HG03196 (cell line): ENCODE measurements around the gene LCN1.

Experiments used
- ATAC-seq: cut with Tn5 transposase; IDR thresholded peaks from one replicate; pipeline ENCODE4 v1.9.1; 2021; ENCODE audit not compliant: unreplicated experiment

The LCN1 gene

DNA sequence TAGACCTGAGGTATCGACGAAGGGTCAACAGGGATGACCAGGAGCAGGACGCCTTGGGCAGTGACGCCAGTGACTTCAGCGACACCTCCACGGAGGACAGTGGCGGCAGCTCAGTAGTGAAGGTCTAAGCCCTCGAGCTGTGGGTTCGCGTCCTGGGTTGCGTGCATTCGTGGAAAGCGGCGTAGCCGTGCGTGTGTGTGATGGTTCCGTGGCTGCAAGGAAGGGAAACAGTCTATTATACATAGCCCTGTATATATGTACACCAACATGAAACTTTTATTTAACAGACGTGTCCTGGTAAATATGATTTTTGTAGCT is 33.3 kb upstream of the LCN1 start:
- ATAC-seq = no peak

DNA sequence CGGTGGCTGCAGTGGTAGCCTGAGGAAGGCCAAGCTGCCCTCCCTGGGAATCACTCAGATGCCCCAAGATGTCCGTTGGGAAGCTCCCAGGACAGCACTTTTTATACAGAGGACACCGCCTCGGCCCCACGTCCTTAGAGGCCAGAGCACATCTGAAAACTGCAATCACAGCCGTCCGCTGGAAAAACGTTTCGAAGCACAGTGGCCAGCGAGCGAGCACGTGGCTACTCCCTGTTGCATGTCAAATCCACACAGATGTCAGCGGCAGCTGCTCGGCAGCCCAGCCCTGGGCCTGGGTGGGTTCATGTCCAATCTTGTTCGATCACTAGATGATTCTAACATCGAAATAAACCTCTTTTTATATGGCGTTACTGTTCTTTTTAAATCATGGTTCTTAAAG is 32.7 kb upstream of the LCN1 start:
- no peak for ATAC-seq

DNA sequence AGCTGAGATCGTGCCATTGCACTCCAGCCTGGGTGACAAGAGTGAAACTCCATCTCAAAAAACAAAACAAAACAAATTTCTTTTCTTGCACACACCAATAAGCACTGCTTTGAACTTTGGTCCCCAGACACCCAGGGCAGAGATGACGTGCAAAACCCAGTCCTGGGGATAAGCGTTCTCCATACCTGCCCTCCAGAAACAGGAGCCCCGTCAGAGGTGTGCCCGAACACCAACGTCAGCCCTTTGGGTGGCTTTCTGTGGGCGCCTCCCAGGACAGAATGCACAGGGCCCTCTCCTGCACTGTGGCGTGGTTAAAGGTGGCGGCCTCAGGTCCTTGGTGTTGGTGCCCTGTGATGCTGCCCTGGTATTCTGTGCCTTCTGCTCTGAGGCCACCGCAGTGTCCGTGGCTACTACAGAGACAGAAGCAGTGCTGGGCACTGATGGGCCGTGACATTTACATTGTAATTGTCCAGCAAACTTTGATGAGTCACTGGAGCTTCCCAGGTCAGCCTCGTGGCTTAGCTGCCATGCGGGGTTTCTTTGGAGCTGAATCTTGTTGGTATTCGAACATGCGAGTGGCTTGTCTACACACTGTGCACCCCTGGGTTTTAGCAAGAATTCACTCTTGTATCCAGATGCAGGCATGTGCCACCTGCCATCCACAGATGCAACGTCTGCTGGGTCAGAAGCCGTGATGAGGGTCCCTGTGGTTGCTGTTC is 31.9 kb upstream of the LCN1 start:
- ATAC-seq = no peak

DNA sequence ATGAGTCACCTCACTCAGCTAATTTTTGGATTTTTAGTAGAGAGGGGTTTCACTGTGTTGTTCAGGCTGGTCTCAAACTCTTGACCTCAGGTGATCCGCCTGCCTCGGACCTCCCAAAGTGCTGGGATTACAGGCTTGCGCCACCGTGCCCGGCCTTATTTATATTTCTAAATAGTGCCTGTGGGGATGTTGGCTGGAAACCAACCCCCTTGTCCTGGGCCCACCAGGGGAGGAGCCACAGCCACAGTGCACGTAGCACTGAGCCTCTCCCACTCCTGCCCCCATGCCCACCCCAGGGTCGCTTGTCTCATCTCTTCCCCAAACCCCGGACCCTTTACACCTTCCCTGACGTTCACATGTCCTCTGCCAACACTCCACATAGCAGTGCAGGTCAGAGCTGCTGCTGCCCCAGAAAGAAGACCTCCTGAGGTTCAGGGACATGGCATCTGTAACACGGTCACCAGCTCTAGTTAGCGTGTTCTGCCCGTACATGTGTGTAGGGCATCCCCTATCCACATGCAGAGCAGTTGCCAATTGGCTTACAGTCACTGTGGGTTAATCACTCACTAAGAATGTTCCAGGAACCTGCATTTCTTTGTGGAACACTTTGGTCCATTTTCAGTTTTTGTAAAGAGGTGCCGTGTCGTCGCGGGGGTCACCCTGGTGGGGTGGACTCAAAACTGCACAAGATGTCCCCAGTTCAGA is 30.9 kb upstream of the LCN1 start:
- no peak for ATAC-seq

DNA sequence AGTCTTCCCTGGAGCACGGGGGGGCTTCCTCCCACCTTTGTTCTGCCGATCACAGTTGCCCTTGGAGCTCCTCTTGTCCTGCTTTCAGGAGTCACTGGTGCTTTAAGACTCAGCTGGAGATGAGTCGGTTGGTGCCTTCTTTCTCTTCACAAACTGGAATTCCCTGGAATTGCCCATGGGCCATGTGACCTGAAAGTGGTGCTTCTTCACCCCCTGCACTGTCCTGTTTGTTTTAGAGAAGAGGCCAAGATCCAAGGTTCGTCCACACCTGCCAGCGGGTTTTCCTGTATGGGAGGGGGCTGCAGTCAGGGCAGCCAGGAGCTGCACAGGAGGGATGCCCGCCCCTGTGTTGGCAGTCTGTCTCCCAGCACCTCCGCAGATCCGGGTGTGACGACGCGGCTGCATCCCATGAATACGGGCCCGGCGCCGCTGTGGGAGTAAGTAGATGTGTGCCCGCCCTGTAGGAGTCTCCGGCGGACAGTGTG is 30.2 kb upstream of the LCN1 start:
- ATAC-seq = no peak

DNA sequence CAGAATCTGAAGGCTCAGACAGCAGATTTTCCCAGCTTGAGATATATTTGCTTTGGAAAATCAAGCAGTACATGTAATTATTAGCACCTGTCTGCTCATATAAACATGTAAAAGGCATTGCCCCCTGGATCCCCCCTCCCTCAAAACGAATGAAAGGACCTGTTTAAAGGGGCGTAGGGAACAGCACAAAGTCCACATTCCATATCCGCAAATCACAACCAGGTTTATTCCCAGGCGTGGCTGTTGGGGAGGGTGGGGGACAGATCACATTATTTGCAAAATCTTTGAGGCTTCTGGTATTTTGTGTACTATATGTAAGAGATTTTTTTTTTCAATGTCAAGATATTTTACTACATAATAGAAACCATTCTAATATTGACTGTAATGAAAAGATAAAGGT is 29.5 kb upstream of the LCN1 start:
- ATAC-seq = no peak

DNA sequence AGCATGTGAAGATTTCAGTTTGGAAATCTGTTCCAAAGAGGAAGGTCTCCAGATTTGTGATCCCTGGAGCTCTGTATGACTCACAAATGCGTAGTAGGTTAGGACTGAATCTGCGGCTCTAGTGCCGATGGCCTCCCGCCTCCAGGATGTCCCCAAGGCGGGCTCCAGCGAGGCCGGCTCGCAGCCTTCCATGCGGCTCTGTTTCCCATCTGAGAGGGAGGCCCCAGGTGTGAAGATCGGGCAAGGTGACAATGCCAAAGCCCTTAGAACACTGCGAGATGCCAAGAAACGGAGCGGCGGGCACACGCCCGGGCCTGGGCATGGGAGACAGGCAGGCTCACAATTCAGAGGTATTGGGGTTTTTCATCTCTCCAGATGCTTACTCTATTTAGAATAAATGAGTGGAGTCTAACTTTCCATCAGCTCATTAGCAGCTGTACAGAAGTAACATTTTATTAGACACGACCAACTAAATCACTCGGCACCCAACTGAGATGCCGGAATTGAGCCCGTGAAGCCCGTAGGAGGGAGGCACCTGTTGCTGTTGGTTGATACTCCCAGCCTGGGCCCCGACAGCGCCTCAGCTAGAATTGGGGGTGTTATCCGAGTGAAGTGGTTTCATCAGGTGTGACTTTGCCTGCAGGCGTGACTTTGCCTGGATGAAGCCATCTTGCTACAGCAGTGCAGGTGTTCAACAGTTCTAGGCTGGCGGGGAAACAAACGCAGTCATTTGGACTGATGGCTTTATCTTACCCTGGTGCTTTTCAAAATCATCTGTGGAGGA is 28.2 kb upstream of the LCN1 start:
- no peak for ATAC-seq

DNA sequence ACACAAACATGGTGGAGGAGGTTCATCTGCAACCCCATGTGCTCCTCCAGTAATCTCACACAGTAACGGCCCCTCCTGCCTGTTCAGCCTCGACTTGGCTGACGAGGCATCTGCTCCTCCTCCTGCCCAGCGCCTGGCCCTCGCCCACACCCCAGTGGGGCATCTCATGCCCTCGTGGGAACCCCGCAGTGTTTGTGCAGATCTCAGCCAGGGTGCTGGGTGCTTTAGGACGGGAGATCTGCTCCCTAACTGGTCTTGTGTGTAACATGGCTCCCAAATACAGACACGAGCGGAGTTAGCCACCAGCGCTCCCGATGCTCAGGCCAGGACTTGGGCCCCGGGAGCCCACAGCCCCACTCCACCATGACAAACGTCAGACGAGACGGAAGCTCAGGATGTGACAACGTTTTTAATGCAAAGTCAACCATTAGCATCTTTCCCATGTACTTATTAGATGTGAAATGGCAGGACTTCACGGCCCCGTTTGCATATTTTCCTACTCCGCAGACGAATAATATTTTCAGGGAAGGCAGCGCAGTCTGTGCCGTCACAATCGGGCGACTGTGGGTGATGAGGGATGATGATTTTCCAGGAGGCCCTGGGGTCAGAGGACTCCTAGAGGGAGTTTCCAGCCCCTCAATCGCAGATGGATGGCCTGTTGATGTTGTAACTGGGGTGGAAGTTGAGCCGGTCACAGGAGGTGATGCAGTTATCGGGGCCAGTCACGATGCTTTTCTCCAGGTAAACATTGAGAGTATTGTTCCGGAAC is 26.3 kb upstream of the LCN1 start:
- ATAC-seq = no peak

DNA sequence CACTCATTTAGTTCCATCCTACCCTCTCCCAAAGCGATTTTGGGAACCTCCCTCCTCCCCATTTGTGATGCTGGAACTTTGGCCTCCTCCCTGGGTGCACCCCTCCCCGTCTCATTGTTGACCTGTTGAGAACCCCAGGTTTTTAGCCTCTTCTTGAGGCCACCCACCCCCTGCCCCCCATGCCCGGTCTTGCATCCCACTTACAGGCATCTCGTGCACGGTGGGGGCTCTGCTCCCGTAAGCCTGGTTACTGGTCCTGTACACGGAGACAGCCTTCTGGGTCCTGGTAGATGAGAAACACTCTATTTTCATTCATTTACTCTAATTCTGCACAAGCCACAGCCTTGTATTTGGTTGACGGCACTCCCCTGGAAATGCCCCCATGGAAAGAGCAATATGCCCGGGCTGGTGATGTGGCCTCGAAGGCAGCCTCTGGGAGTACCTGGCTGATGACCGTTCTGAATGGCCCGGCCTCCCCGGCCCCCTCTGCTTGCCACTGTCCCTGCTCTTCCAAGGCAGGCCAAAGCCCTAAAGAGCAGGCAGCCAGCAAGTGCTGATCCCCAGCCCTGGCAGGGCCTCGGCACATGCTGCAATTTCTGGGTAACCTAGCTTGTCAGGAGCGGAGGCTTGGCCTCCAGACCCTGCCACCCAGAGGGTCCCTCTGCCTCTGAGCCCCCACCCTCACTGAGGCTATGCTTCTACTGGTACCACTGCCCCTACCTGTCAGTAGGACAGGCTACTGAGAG is 22.7 kb upstream of the LCN1 start:
- no peak for ATAC-seq

DNA sequence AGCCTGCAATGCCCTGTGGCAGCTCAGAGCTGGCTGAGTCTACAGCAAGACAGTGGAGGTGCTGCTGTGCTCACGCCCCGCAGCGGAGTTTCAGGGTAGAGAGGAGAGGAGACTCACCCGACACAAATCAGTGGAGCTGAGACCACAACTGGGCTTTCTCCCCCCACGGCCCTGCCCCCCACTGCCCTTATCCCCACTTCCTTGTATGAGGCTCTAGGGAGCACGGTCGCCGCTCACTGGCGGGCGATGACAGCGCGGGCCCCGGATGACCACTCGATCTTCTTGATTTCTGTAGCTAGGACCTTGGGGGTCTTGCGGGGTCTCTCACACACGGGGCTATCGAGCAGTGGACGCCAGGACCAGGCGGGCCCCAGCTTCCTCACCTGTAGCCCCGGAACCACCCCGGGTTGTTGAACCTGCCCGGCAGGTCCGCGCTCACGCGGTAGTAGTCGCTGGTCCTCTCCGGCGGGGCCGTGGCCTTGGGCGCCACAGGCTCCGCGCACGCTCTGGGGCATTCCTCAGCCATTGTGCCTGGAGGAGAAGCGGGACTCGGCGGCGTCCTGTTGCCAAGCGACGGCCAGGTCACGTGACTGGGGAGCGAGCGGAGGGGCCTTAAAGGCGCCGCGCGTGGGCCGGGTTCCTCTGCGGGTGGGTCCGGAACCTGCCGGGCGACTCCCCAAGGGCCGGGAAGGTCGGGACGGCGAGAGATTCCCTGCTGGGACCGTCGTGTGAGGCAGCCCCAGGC is 21.7 kb upstream of the LCN1 start:
- ATAC-seq = peak; percentile 49

DNA sequence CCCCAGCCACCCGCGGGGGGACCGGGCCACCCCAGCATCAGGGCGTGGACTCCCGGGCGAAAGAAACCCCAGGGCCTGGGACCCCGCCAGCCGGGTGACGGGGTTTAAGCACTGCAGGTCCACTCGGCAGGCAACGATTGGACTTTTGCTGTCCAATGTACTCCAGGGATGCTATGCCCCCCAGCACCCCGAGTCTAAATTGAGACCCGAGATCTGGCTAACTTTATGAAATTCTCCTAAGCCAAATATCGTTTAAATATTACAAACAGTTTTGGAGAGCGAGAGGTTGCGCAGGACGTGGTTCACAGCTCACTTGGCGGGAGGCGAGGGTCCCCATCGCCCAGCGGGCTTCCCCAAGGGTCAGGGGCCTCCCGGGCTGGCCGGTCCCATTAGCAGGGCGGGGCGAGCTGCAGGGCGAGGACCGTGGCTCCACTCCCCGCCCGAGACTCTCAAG is 21.1 kb upstream of the LCN1 start:
- ATAC-seq = peak; percentile 2

DNA sequence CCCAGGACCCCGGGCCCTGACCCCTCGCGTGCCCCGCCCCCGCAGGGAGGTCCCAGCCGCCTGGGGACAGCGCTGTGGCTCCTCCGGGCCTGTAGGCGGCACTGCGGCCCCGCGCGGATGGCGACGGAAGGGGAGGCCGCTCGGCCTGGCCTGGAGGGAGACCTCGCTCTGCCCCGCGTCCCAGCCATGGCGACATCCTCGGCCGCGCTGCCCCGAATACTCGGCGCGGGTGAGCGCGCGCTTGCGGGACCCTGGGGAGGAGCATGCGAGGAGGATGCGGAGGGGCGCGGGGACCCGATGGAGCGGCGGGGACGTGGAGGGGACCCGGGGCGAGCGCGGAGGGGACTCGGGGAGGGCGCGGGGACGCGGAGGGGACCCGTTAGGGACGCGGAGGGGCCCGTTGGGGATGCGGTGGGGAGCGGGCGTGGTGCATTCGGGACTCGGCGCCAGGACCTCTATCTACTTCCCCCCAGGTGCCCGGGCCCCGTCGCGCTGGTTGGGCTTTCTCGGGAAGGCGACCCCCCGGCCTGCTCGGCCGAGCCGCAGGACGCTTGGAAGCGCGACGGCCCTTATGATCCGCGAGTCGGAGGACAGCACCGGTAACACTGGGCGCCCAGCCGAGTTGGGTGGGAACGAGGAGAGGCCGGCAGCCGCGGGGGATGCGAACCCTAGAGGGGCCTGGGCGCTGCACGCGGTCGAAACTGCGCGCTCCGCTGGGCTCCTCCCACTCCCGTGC is 20.5 kb upstream of the LCN1 start, which contains the start of gene MRPS2:
Gene MRPS2, plus strand, starts transcription at position 158 of the 736 bp plus-strand sequence. Its CDS starts 29 bp downstream, at position 187.
- peak; percentile 83 for ATAC-seq

DNA sequence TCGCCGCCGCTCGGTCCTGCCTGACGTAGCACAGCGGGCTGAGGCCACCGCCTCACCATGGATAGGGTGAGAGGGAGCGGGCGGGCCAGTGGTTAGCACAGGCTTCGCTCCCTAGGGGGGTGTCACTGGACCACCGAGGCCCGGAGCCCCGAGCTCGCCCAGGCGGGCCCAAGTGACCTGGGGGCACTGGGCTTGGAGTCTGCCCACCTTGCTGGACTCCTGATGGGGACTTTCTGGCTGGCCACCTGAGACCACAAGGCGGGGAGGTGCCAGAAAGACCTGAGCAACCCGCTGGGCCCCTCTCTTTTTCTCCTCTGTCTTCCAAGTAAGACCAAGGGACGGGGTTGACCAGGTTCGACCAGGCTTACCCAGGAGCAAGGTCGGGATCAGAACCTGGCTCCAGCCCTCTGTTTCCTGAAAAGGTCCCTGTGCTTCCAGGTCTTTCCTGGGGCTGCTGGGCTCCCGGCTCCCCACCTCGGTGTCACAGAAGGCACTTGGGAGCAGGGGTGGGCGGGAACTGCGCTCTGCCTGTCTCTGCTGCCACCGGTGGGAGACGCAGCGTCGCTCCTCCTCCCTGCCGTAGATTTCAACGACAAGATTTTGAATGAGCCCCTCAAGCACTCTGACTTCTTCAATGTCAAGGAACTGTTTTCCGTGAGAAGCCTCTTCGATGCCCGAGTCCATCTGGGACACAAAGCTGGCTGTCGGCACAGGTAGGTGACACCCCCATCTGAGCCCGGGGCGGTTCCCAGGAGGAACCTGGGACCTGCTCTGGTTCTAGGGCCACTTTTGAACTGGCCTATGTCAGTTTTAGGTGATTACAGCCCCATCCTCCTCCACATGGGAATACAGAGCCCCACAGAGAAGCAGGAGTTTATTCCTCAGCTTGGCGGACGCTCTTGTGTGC is 19.7 kb upstream of the LCN1 start:
- peak; percentile 29 for ATAC-seq

DNA sequence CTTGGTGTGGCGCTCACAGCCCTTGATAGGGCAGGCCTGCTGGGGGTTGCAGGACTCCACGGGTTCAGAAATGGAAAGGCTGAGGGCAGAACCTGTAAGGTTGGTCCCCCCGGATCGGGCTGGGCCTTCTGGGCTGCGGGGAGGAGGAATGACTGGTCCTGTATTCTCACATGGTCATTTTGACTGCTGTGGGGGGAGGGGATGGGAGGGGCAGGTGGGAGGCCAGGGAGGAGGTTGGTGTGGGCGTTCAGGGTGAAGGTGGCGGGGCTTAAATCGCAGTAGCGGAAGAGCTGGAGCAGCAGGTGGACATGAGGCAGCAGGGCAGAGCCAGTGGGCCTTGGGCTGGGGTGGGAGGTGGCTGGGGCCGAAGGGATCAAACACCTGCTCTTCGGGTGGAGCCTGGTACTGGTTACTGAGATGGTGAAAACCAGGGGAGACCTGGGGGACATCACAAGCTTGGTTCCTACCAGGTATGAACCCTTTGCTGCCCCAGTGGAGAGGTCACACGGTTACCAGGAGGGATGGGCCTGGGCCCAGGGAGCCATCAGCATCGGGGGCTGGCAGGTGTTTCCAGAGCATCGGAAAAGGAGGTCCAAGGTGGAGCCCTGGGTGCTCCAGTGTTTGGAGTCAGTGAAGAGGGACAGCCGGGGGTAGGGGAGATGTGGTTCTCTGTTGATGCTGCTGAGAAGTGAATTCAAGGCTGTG is 18.9 kb upstream of the LCN1 start:
- no peak for ATAC-seq

DNA sequence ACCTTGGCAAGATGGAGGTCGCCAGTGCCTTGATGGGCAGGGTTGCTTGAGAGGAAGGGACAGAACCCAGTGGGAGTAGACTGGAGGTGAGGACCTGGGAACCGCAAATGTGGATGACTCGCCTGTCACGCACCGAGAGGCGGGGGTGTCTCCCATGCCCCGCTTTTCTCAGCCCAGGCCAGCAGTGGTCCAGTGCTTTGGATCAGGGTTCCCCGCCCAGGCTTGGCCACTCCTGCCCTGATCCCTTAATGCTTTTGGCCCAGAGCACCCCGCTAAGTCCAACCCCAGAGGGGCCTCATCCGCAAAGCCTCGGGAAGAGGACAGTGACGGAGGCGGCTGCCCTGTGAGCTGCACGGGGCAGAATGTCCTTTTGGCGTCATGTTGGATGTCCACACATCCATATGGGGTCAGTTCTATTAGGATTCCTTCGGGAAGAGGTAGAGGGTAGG is 18.3 kb upstream of the LCN1 start:
- no peak for ATAC-seq

DNA sequence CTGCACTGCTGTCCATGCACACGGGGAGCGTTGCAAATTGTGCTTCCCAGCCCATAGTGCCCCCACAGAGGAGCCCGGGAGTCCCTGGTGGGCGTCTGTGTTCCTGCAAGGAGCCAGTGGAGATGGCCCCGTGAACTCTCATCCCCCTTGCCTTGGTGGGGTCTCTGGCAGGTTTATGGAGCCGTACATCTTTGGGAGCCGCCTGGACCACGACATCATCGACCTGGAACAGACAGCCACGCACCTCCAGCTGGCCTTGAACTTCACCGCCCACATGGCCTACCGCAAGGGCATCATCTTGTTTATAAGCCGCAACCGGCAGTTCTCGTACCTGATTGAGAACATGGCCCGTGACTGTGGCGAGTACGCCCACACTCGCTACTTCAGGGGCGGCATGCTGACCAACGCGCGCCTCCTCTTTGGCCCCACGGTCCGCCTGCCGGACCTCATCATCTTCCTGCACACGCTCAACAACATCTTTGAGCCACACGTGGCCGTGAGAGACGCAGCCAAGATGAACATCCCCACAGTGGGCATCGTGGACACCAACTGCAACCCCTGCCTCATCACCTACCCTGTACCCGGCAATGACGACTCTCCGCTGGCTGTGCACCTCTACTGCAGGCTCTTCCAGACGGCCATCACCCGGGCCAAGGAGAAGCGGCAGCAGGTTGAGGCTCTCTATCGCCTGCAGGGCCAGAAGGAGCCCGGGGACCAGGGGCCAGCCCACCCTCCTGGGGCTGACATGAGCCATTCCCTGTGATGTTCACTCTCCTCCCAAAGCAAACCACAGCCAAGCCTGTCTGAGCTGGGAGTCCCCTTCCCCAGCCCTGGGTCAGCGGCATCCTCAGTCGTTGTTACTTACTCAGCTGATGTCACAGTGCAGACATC is 17.6 kb upstream of the LCN1 start:
- no peak for ATAC-seq
